Choroid plexus epithelial cell (primary cell): ENCODE measurements around the gene MX1.

Experiments used
- DNase-seq: peaks from one replicate; pipeline ENCODE4 v3.0.0-alpha.2; 2010; ENCODE audit warnings: low read depth
- H3K4me3 ChIP-seq: 2 replicates; pipeline ENCODE4 v1.5.1; 2011; ENCODE audit warnings: low read depth, mild to moderate bottlenecking, control low read depth, low read length, moderate library complexity
- CTCF ChIP-seq: conservative IDR thresholded peaks from 2 replicates; pipeline ENCODE4 v1.5.1; 2011; ENCODE audit warnings: low read depth, mild to moderate bottlenecking, control low read depth, inconsistent platforms, low read length, moderate library complexity

The MX1 gene

GRCh38 chr21:41447356-41447755, 21.3 kb downstream of the MX1 start:
- TF ChIP-seq CTCF, result no peak
- no peak overlapping the region for H3K4me3 ChIP-seq
- no peak for DNase-seq

GRCh38 chr21:41449613-41450012, 23.6 kb downstream of the MX1 start:
- no peak overlapping the region for H3K4me3 ChIP-seq
- TF ChIP-seq CTCF, result no peak
- DNase-seq, result no peak

GRCh38 chr21:41451753-41452676, 26.0 kb downstream of the MX1 start:
- no peak for TF ChIP-seq CTCF
- H3K4me3 ChIP-seq, result no peak overlapping the region
- no peak for DNase-seq

GRCh38 chr21:41453198-41453597, 27.2 kb downstream of the MX1 start:
- no peak for DNase-seq
- no peak for TF ChIP-seq CTCF
- H3K4me3 ChIP-seq, result no peak overlapping the region

GRCh38 chr21:41453761-41454160, 27.7 kb downstream of the MX1 start:
- no peak overlapping the region for H3K4me3 ChIP-seq
- DNase-seq, result no peak
- TF ChIP-seq CTCF, result no peak

GRCh38 chr21:41458121-41458520, 32.1 kb downstream of the MX1 start:
- DNase-seq, result no peak
- no peak for TF ChIP-seq CTCF
- H3K4me3 ChIP-seq, result no peak overlapping the region

- no peak overlapping the region for H3K4me3 ChIP-seq
- no peak for DNase-seq
- no peak for TF ChIP-seq CTCF
Measured at GRCh38 chr21:41458559-41458958, 32.5 kb downstream of the MX1 start.
